Stomach (tissue), 9 donors: ENCODE results near the gene NRCAM. TPM values are rescaled to one million over a fixed set of nuclear protein-coding genes. Genes with fewer than 3 reads are reported as not detected.

Experiments
- DNase-seq, 2 donors: peaks; one replicate each; pipeline versions ENCODE4 v3.0.0 to v3.0.0-alpha.2; 2013 to 2019
- H3K27ac ChIP-seq, 5 donors: fragments of 200-600 bp in 4 of 5; sonication (generic) in 4 of 5; one replicate each; pipeline ENCODE4 v1.5.1; 2013 to 2019; ENCODE audit warnings: mild to moderate bottlenecking in 1 of 5, moderate library complexity in 1 of 5
- H3K27me3 ChIP-seq, 3 donors: fragments of 200-600 bp; sonication (generic); one replicate each; pipeline ENCODE4 v1.5.1; 2017 to 2019; ENCODE audit warnings: mixed run types in 1 of 3
- H3K36me3 ChIP-seq, 4 donors: fragments of 200-600 bp; sonication (generic); 1 replicate in 3 of 4; 2 replicates in 1 of 4; pipeline ENCODE4 v1.5.1; 2016 to 2019
- H3K4me1 ChIP-seq, 4 donors: fragments of 200-600 bp; sonication (generic); one replicate each; pipeline ENCODE4 v1.5.1; 2016 to 2019
- H3K4me3 ChIP-seq, 4 donors: fragments of 200-600 bp; sonication (generic) in 3 of 4; one replicate each; pipeline ENCODE4 v1.5.1; 2016 to 2019; ENCODE audit warnings: mild to moderate bottlenecking in 1 of 4
- H3K9me3 ChIP-seq, 4 donors: fragments of 200-600 bp; sonication (generic); one replicate each; pipeline ENCODE4 v1.5.1; 2016 to 2019
- CTCF ChIP-seq, 7 experiments: fragments of 450-650 bp in 4 of 7; fragments of 200-600 bp in 3 of 7; sonication (generic) in 3 of 7; IDR thresholded peaks; one replicate each; pipeline ENCODE4 v1.5.1; 2016 to 2019; ENCODE audit warnings: antibody characterized with exemption in 7 of 7, control low read depth in 2 of 7, mild to moderate bottlenecking in 1 of 7
- EP300 ChIP-seq: sonication (generic); formaldehyde crosslinking; IDR thresholded peaks from one replicate; pipeline ENCODE4 v1.6.1; 2017; ENCODE audit warnings: antibody characterized with exemption
- POLR2A ChIP-seq, 4 donors: fragments of 450-650 bp; IDR thresholded peaks; one replicate each; pipeline ENCODE4 v1.6.1; 2016; ENCODE audit warnings: antibody characterized with exemption in 4 of 4, control low read depth in 2 of 4, mild to moderate bottlenecking in 1 of 4, moderate library complexity in 1 of 4
- POLR2AphosphoS5 ChIP-seq, 3 donors: sonication (generic); formaldehyde crosslinking; IDR thresholded peaks; one replicate each; pipeline ENCODE4 v1.6.1; 2016; ENCODE audit warnings: antibody characterized with exemption in 3 of 3
- WGBS, 5 donors: extraction: QIAGEN DNeasy Blood & Tissue Kit in 3 of 5; methylation state at CpG; one replicate each; pipeline versions ENCODE4 v1.1.5 to v1.1.7; 2013 to 2018; 5-methylcytosine and 5-hydroxymethylcytosine counted together
- intact Hi-C: fragments of 100-400 bp; cut with DNase I; formaldehyde crosslinking; loops from one replicate; pipeline ENCODE4 v1.15.1; 2023; ENCODE audit warnings: low total_unique reads
- polyA plus RNA-seq, 3 donors: library from polyadenylated mRNA; stranded (reverse); fragments of 200-250 nt; gene quantifications; one replicate each; pipeline ENCODE4 v1.2.3, GENCODE V29; 2013
- total RNA-seq, 5 donors: library from RNA; depleted of rRNA; stranded (reverse); fragments of >200 nt; gene quantifications; one replicate each; pipeline versions ENCODE4 v1.1.0 to v1.2.3, GENCODE V29; 2014 to 2016
- donor health status: healthy with polysubstance abuse.
- donor health status: Bipolar disorder and iron deficiency.
- donor health status: healthy.

Gene NRCAM
- total and polyA plus RNA-seq, 8 donors: 1.2 to 9.4 (median 2.3) TPM

GRCh38 chr7:108246227-108246837 is 209.9 kb downstream of the NRCAM start:
- Histone ChIP-seq H3K27me3 (no peaks in the 10 kb centered on the region), H3K4me3 (no peak overlapping the region), H3K27ac (no peak overlapping the region), H3K9me3 (no peaks in the 10 kb centered on the region), H3K4me1 (peaks cover 0 to 5% (median 0%) of the 10 kb centered on the region in 4 donors), H3K36me3 (no peaks in the 10 kb centered on the region)
- TF ChIP-seq POLR2AphosphoS5 (IDR thresholded peaks at IDR 0.05): peak in 1 of 3 donors; percentile 37
- no peak for TF ChIP-seq CTCF (IDR thresholded peaks at IDR 0.05)
- WGBS, 5 donors: 23 to 69% (median 33%) methylated on average over 1 of the region's 1 CpG
- intact Hi-C loops: no loop called here
- DNase-seq: peak; percentile 28 to 35

- Histone ChIP-seq H3K36me3 (no peaks in the 10 kb centered on the region), H3K4me3 (no peak overlapping the region), H3K4me1 (peaks cover 0 to 5% (median 0%) of the 10 kb centered on the region in 4 donors), H3K27ac (no peak overlapping the region), H3K27me3 (no peaks in the 10 kb centered on the region), H3K9me3 (no peaks in the 10 kb centered on the region)
- intact Hi-C loops: no loop called here
- TF ChIP-seq POLR2AphosphoS5 (IDR thresholded peaks at IDR 0.05) (no peak), EP300 (no peak), CTCF (IDR thresholded peaks at IDR 0.05) (no peak), POLR2A (IDR thresholded peaks at IDR 0.05) (no peak)
- WGBS, 5 donors: 65 to 84% (median 75%) methylated on average over 2 of the region's 2 CpGs
- DNase-seq: no peak
Observed at GRCh38 chr7:108245523-108246226, 210.6 kb downstream of the NRCAM start.

GRCh38 chr7:108244110-108244509 is 212.1 kb downstream of the NRCAM start:
- Histone ChIP-seq H3K4me3 (no peak overlapping the region), H3K27ac (no peak overlapping the region), H3K27me3 (no peaks in the 10 kb centered on the region), H3K9me3 (no peaks in the 10 kb centered on the region), H3K4me1 (peaks cover 0 to 5% (median 0%) of the 10 kb centered on the region in 4 donors), H3K36me3 (no peaks in the 10 kb centered on the region)
- intact Hi-C loops: no loop called here
- 86 to 97% (median 92%) methylated on average over 3 of the region's 3 CpGs for WGBS, 5 donors
- no peak for DNase-seq
- TF ChIP-seq CTCF (IDR thresholded peaks at IDR 0.05): no peak
- no peak for TF ChIP-seq POLR2A (IDR thresholded peaks at IDR 0.05)
- no peak for TF ChIP-seq POLR2AphosphoS5 (IDR thresholded peaks at IDR 0.05)
- TF ChIP-seq EP300: no peak

GRCh38 chr7:108239501-108240225 is 216.6 kb downstream of the NRCAM start:
- TF ChIP-seq CTCF (IDR thresholded peaks at IDR 0.05) (no peak), EP300 (no peak), POLR2A (IDR thresholded peaks at IDR 0.05) (no peak), POLR2AphosphoS5 (IDR thresholded peaks at IDR 0.05) (no peak)
- intact Hi-C loops: no loop called here
- DNase-seq: no peak
- Histone ChIP-seq H3K4me1 (no peaks in the 10 kb centered on the region), H3K9me3 (no peaks in the 10 kb centered on the region), H3K27me3 (no peaks in the 10 kb centered on the region), H3K36me3 (no peaks in the 10 kb centered on the region), H3K4me3 (no peak overlapping the region), H3K27ac (no peak overlapping the region)
- WGBS, 5 donors: 68 to 77% (median 71%) methylated on average over 11 of the region's 11 CpGs
